NCI-H128 (cell line): ENCODE results near the gene SAFB.

Experiments used
- DNase-seq: peaks from one replicate; lab custom pipeline; 2025; ENCODE audit not compliant: unreplicated experiment; lab: John Stamatoyannopoulos, UW

The SAFB gene

DNA sequence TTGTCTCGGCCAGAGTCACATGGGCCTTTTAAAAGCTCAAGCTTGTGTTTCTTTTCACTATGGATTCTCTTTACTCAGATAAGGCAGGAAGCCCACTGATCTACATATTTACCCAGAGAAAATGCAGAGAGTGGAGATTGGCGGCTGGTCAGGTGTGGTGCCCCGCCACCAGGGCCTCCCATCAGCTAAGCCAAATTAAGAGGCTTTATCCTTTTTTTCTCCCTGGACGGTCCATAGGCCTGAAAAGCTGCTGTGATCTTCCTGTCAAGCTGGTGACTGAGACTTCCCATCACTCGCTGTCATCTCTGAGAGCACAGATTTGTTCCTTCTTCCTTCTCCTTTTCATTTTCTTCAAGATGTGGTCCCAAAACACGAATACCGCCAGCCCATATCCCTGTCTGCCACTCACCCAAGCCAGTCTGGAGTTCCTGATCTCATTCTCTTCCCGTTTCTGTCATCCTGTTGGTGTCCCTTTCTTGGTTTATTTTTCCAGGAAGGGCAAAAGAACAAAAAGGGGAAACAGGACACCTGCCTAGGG lies 1.9 kb downstream of the SAFB start:
- DNase-seq: no peak

DNA sequence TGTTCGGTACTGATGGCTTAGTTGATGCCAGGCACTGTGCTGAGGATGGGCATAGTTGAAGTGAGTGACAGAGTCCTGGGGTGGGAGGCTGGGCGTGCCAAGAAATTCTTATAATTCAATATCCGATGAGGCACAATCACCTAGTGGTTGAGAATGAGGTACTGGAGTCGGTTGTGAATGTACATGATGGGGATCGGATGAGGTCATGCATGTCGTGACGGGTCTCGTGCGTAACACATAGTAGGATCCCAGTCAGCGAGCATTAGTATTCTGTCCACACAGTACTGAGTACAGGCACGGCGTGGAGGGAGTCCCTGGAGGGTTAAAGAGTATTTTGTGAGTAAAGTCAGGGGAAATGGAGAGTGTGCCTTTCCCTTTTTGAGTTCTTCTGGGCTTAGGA lies 2.8 kb downstream of the SAFB start:
- DNase-seq: no peak

DNA sequence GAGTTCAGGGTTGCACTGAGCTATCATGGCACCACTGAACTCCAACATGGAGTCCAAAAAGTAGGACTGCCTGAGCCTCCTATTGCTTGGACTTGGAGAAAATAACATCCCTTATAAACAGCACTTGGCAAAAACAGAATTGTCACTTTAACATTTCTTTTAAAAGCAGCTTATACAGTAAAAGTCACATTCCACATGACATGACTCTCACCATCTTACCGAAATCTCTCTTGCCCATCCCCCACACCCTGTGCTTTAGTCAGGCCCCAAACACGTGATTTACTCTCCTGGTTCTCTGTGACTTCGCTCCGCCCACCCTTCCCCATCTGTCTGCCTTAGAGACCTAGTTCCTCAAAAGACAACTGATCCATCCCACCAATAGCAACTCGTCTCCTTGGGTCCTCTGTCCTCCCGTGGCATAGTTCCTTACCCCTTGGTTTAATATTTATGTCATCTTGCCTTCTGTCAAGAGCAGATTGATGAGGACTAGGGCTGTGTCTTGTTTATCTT lies 4.6 kb downstream of the SAFB start:
- DNase-seq: no peak

DNA sequence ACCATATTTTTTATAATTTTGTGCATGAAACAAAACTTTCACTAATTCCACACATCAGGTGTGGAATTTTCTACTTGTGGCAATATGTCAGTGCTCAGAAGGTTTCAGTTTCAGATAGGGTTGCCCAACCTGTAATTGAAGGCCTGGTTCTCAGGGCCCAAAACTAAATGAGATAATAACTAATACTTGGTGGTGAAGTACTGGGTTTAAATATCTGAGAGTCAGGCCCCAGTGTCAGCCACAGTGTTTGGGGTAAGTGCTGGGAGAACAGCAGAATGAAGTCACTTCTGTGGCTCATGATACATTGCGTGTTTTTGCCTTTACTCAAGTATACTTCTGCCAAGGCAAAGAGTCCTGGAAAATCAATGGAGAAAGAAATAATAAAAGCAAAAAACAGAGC lies 5.6 kb downstream of the SAFB start:
- DNase-seq: no peak

DNA sequence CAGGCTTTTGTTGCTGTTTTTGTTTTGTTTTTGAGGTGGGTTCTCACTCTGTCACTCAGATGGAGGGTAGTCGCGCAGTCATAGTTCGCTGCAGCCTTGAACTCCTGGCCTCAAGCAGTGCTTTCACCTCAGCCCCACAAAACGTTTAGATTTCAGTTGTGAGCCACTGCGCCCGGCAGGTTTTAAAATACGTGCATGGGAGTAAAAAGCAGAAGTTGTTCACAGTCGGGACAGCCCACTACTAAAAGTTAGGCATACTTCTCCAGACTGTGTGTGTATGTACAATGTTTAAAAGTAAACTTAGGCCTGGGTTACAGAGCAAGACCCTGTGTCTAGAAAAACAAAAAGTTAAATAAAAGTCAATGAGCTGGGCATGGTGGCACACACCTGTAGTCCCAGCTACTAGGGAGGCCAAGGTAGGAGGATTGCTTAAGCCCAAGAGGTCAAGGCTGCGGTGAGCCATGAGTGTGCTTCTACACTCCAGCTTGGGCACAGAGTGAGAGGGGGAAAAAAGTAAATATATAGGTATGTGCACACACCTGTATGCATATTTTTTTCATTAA lies 6.1 kb downstream of the SAFB start:
- no peak for DNase-seq

DNA sequence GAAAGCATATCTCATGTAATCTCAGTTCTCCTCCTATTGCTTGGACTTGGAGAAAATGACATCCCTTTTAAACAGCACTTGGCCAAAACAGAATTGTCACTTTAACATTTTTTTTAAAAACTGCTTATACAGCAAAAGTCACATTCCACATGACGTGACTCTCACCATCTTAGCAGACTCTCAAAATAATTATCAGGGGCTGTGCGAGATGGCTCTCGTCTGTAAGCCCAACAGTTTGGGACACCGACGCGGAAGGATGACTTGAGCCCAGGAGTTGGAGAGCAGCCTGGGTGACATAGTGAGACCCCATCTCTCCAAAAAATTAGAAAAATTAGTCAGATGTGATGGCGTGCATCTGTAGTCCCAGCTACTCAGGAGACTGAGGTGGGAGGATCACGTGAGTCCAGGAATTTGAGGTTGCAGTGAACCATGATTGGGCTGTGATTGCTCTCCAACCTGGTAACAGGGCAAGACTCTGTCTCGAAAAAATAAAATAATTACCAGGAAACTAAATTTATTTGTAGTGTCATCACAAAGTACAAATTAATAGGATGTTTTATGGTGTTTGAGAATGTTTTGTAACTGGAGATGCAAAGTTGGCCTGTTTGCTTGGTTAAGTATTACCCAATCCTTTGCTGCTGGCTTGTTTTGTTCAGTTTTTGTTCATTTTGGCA lies 8.8 kb downstream of the SAFB start:
- DNase-seq: no peak

DNA sequence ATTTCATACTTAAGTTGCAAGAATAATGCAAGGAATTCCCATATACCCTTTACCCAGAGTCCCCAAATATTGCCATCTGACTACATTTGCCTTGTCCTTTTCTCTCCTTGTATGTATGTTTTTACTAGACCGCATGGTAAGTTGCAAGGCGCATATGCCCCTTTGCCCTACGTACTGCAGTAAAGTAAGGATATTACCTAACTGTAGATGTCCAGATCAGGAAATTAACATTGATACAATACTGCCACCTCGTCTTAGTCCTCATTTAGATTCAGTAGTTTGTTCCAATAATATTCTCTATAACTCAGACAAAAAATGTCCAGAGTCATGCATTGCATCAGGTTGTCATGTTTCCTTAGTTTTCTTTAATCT lies 9.3 kb downstream of the SAFB start:
- no peak for DNase-seq

DNA sequence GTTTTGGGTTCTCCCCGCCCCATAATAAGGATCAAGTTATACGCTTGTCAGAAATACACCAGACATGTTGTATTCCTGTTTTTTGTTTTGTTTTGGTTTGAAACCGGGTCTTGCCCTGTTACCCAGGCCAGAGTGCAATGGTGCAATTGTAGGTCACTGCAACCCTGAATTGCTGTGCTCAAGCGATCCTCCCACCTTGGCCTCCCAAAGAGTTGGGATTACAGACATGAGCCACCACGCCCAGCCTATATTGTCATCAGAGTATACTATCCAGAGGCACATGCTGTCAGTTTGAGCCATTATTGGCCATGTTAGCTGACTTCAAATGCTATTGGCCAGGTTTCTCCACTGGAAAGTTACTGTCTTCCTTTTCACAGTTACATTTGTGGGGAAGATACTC lies 9.8 kb downstream of the SAFB start:
- DNase-seq: no peak

DNA sequence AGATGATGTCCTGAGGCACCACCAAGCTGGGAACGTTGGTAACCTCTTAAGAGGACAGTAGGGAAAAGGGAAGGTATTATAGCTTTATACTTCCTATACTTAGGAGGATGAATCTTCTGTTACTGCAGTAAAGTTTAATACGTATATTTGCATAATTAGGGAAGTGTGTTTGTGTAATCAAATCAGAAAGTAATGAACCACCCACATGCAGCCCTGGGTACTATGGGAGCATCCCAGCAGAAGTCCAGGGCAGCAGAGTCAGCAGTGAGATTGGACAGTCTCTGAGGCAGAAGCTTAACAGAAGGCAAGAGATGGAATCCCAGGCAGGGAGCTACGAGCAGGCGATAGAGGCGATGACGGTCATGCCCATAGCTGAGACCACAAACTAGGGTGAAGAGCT lies 12.5 kb downstream of the SAFB start:
- no peak for DNase-seq

DNA sequence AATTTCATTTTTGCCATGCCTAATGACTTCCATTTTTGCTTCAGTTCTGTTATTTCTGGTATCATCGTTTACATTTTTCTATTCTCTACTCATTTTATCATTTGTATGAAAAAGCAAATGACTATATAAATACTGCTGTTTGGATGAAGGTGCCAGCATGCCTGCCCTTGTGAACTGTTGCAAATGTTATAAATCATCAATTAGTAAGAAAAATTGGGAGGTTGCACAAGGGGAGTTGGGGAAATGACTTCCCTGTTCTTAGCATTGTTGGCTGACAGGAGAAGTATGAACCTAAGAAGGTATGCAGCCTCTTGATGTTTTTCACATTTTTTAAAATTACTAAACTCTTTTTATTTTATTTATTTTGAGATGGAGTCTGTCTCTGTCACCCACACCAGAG lies 15.1 kb downstream of the SAFB start:
- DNase-seq: no peak

DNA sequence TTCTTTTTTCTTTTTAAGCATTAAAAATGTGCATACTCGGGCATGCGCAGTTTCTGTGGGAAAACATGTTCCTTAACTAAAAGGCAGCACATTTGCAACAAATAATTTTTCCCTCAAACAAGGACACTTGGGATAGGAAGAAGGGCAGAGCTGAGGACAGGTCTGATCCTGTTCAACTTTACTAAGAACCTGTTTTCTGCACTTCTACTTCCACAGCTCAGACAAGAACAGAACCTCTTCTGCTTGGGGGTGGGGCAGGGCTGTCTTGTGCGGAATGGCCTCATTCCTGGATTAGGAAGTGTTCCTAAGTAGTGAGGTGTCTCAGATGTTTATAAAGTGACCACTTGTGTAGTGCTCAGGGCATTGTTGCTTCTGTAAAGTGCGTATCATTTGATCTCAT lies 18.3 kb downstream of the SAFB start:
- DNase-seq: no peak

DNA sequence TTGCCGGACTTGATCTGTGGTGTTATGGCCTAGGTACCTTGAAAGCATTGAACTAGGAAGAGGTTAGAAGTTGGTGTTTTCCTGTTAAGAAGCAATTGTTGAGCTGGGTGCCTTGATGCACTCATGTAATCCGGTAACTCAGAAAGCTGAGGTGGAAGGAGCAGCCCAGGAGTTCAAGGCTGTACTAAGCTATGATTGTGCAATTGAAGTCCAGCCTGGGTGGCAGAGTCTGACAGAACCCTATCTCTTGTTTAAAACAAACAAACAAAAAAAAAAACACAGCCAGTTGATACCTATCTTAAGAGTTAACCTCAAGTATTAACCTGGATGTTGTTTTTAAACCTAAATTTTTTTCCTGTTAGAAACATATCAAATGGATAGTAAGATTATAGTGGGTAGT lies 19.3 kb downstream of the SAFB start:
- DNase-seq: no peak

DNA sequence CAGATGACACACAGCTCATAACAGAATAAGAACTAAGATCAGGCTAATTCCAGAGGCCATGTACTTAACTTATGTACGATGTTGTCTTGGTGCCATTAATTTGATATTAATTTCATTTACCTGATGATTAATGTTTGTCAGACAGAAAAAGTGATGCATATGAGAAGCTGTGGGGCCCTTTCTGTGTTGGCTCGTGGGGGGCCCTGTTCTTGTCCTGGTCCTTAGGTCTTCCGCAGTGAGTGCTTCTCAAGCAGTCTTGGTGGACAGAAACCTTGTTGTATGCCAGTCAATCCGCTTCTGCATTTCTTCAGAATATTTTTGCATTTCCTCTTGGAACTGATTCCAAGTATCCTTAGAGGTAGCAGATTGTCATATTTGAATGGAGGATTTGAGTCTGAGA lies 20.2 kb downstream of the SAFB start:
- no peak for DNase-seq

DNA sequence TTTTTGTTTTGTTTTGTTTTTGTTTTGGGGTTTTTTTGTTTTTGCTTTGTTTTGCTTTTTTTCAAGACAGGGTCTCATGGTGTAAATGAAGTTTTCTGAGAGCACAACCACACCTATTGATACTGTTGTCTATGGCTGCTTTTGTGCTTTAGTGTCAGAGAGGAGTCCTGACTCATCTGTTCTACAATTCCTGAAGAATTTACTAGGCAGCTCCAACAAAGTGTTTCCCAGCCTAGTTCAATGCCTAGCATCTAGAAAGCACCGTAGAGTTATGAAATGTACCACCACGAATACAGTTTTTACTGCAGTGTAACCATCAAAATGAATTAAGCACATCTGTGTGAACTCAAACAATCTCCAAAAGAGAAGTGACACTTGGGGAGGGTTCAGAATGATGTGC lies 21.2 kb downstream of the SAFB start:
- DNase-seq: no peak

DNA sequence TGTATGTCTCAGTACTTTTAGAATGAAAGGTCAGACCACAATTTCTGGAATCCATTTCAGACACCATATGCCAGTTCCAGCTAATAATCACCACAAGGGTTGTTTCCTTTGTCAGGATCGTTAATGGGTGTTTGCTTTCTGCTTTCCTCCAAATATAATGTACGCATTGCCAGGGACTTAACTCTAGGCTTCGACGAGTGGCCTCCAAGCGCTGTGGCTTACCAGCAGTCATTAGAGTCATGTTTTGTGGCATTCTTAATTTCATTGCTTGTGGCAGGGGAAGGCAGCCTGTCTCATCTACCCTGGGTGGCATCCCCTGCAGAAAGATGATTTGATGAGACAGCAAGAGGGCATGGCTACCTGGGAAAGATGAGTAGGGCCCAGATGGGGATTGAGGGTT lies 22.5 kb downstream of the SAFB start:
- peak; percentile 34 for DNase-seq

DNA sequence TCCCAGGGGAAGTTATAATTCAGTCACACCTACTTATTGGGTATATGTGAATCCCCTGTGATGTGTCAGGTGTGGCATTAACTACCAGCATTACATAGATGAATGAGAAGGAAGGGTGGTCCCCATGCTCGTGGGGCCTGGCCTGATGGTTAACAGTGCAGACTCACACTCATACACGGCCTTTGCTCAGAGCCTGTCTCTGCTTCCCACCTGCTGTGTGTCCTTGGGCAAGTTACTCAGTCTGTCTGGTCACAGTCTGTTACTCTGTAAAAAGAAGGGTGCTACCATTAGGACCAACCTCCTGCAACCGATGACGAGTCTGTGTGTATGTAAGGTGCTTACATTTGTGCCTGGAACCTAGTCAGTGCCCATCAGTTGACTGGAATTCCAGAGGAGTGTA lies 23.8 kb downstream of the SAFB start:
- no peak for DNase-seq

DNA sequence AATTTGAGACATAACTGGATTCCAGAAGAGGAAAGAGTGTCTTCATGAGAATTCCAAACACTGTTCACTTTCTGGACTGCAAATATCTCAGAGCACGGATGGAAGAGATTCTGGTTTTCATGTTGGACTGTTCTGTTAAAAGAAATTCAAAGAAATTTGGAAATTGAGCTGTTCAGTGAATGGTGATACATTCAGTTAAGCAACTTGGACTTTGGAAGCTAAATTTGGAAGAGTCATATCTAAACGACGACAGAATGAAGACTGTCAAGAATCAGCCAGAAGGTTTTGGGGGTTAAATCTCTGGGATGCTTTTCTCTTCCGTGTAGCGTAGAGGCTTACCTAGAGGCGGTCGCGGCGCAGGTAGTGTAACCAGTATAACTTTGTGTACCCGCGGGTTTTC lies 25.6 kb downstream of the SAFB start:
- no peak for DNase-seq

DNA sequence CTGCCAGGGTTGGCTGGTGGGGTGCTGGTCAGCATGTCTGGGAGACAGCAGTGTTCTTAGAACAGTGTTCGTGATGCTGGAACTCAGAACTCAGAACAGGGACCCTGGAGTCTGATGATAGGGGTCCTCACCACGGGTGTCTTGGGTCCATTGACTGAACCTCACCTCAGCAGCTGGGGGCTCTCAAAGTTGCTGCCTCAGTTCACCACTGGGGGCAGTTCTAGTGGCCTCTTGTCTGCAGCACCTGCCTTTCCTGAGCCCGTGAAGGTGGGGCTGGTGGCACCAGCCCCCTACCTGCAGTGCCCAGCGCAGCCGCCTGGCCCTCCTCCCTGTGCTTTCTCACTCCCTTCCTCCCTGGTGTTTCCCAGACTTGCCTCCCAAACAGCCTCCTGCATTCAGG lies 28.5 kb downstream of the SAFB start:
- DNase-seq: no peak

DNA sequence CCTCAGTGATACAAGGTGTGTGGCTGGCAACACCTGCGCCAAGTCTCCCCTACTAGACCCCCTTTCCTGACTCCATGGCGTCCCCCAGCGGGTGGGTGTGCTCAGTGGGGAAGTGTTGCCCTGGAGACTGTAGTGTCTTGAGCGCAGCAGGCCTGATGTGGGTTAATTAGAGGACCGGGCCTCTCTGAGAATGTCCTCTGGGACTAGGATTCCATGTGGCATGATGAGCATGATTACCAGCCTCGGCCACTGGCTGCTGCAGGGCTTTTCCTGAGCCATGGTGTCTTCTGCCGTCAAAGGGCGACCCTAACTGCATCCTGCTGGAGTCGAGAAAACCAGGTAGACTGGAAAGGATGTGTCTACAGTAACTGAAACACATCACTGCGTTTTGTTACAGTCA lies 29.4 kb downstream of the SAFB start:
- no peak for DNase-seq

DNA sequence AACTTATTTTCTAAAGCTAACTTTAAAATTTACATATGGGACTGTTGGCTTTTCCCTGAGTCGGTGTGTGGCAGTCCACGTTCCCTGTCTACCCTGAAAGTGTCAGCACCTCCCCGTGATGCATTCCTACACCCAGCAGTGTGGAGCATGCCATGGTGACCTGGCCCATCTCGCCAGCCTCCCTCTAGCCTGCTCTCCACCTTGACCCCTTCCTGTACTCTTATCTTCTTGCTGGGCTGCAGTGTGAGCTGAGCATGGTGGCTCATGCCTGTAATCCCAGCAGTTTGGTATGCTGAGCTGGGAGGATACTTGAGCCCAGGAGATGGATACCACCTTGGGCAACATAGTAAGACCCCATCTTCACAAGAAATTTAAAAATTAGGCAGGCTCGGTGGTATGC lies 32.0 kb downstream of the SAFB start:
- no peak for DNase-seq

DNA sequence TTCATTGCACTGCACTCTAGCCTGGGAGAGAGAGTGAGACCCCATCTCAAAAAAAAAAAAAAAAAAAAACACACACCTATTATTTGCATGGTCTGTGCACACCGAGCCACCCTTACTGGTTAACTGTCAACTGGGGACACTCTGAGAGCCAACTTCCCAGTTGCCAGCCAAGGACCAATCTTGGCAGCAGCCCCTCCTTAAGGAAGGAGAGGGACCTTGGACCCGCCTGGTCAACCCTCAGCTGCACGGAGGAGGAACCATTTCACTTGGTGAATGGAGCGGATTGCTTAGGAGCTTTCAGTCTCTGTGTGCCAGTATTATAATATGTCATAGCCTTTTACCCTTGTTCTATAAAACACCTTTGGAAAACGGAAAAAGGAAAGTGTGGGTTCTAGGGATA lies 32.5 kb downstream of the SAFB start:
- no peak for DNase-seq

DNA sequence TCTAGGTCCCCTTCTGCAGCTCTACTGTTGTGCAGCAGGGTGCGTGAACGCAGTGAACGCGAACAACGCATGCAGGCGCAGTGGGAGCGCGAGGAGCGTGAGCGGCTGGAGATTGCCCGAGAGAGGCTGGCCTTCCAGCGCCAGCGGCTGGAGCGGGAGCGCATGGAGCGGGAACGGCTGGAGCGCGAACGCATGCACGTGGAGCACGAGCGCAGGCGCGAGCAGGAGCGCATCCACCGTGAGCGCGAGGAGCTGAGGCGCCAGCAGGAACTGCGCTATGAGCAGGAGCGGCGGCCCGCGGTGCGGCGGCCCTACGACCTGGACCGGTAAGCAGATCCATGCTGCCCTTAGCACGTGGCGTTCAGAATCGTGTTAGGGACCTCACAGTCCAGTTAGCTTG lies 38.6 kb downstream of the SAFB start:
- no peak for DNase-seq

DNA sequence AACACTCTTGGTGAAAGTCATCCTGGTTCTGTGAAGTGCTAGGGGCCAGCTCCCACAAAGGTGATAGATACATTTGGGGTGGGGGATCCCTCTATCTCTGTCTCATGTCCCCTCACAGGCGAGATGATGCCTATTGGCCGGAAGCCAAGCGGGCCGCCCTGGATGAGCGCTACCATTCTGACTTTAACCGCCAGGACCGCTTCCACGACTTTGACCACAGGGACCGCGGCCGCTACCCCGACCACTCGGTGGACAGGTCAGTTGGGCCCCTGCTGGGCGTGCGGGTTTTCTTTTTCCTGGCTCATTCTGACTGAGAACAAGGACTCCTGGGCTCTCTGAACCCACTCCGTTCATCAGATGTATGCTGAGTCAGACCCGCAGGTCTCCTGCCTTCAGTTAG lies 41.0 kb downstream of the SAFB start:
- DNase-seq: no peak
